ENCODE measurements around the gene SAP30BP. TPM values are rescaled to one million over a fixed set of nuclear protein-coding genes. Genes with fewer than 3 reads are reported as not detected.

SAP30BP gene
- total and polyA plus RNA-seq, 2 of the 13 experiments (the other 11 are each of a cell fraction or from before 2014, with no cell fraction given) = 67.7 to 99.4 TPM

- TF ChIP-seq ZNF687 (CRISPR knock-in tag; IDR thresholded peaks at IDR 0.05) (peak; percentile 89), AGO1 (IDR thresholded peaks at IDR 0.05; ENCODE audit: low read depth, low read length, poor library complexity, severe bottlenecking) (no peak), KDM5B (CRISPR knock-in tag; IDR thresholded peaks at IDR 0.05; ENCODE audit: borderline replicate concordance) (peak; percentile 58; the same call in 1 of the 2 replicates), ZNF790 (CRISPR knock-in tag; IDR thresholded peaks at IDR 0.05; ENCODE audit: borderline replicate concordance) (no peak), ZNF44 (CRISPR knock-in tag; IDR thresholded peaks at IDR 0.05) (no peak), THAP8 (CRISPR knock-in tag; IDR thresholded peaks at IDR 0.05; ENCODE audit: borderline replicate concordance) (no peak), HOXA7 (CRISPR knock-in tag; IDR thresholded peaks at IDR 0.05) (no peak), HNRNPL (IDR thresholded peaks at IDR 0.05; ENCODE audit: low read depth, low read length) (no peak), RELA (CRISPR knock-in tag; IDR thresholded peaks at IDR 0.05) (no peak), ZNF225 (CRISPR knock-in tag; IDR thresholded peaks at IDR 0.05) (0 out of 2 replicates have a peak, but pooled peaks have one; percentile 71), ZNF556 (CRISPR knock-in tag; IDR thresholded peaks at IDR 0.05; ENCODE audit: borderline replicate concordance) (no peak), SMC3 (IDR thresholded peaks at IDR 0.05; ENCODE audit: low read length) (no peak), DNMT1 (CRISPR knock-in tag; IDR thresholded peaks at IDR 0.05) (no peak)
- TF ChIP-seq, protein P1, sequence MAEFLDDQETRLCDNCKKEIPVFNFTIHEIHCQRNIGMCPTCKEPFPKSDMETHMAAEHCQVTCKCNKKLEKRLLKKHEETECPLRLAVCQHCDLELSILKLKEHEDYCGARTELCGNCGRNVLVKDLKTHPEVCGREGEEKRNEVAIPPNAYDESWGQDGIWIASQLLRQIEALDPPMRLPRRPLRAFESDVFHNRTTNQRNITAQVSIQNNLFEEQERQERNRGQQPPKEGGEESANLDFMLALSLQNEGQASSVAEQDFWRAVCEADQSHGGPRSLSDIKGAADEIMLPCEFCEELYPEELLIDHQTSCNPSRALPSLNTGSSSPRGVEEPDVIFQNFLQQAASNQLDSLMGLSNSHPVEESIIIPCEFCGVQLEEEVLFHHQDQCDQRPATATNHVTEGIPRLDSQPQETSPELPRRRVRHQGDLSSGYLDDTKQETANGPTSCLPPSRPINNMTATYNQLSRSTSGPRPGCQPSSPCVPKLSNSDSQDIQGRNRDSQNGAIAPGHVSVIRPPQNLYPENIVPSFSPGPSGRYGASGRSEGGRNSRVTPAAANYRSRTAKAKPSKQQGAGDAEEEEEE (CRISPR knock-in tag; IDR thresholded peaks at IDR 0.05; ENCODE audit: borderline replicate concordance) = 0 out of 2 replicates have a peak, but pooled peaks have one; percentile 62
- TF ChIP-seq, protein P2, sequence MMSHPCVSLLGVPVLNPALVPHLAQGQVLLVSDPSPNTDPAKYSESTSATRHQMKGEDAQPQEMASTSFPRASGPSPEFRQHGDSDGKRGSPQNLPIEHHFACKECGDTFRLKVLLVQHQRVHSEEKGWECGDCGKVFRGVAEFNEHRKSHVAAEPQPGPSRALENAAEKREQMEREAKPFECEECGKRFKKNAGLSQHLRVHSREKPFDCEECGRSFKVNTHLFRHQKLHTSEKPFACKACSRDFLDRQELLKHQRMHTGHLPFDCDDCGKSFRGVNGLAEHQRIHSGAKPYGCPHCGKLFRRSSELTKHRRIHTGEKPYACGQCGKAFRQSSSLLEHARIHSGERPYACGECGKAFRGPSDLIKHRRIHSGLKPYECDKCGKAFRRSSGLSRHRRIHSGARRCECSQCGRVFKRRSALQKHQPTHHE (CRISPR knock-in tag; IDR thresholded peaks at IDR 0.05; ENCODE audit: borderline replicate concordance) = no peak
- TF ChIP-seq, protein P3, sequence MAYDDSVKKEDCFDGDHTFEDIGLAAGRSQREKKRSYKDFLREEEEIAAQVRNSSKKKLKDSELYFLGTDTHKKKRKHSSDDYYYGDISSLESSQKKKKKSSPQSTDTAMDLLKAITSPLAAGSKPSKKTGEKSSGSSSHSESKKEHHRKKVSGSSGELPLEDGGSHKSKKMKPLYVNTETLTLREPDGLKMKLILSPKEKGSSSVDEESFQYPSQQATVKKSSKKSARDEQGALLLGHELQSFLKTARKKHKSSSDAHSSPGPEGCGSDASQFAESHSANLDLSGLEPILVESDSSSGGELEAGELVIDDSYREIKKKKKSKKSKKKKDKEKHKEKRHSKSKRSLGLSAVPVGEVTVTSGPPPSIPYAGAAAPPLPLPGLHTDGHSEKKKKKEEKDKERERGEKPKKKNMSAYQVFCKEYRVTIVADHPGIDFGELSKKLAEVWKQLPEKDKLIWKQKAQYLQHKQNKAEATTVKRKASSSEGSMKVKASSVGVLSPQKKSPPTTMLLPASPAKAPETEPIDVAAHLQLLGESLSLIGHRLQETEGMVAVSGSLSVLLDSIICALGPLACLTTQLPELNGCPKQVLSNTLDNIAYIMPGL (CRISPR knock-in tag; IDR thresholded peaks at IDR 0.05; ENCODE audit: borderline replicate concordance in 1 of 2, low read depth in 1 of 2) = no peak
- TF ChIP-seq, protein P4, sequence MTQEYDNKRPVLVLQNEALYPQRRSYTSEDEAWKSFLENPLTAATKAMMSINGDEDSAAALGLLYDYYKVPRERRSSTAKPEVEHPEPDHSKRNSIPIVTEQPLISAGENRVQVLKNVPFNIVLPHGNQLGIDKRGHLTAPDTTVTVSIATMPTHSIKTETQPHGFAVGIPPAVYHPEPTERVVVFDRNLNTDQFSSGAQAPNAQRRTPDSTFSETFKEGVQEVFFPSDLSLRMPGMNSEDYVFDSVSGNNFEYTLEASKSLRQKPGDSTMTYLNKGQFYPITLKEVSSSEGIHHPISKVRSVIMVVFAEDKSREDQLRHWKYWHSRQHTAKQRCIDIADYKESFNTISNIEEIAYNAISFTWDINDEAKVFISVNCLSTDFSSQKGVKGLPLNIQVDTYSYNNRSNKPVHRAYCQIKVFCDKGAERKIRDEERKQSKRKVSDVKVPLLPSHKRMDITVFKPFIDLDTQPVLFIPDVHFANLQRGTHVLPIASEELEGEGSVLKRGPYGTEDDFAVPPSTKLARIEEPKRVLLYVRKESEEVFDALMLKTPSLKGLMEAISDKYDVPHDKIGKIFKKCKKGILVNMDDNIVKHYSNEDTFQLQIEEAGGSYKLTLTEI (CRISPR knock-in tag; conservative IDR thresholded peaks at IDR 0.05) = no peak
These were observed 71.2 kb downstream of the SAP30BP start (continued) for GRCh38 chr17:75738218-75738802.
